OCI-LY7 (cell line): ENCODE measurements around the gene NLRC3.
"Not testable (repeated sequence)": the region's sequence is repeated elsewhere in the genome, so short reads cannot be mapped to it uniquely, and the experiment has no call there.

Experiments used
- EZH2phosphoT487 ChIP-seq: fragments of 200-600 bp; sonication (generic); IDR thresholded peaks from 2 replicates; pipeline ENCODE4 v1.6.1; 2018; ENCODE audit warnings: low read depth, borderline replicate concordance, mild to moderate bottlenecking, mixed run types, antibody characterized with exemption, low read length, moderate library complexity, mixed read lengths
- TF ChIP-seq, protein P1 (sequence below): fragments of 200-600 bp; sonication (generic); conservative IDR thresholded peaks from 2 replicates; pipeline ENCODE4 v1.5.1; 2014; ENCODE audit warnings: mild to moderate bottlenecking, antibody characterized with exemption, low read length, moderate library complexity, mixed read lengths

- TF ChIP-seq, protein P1, sequence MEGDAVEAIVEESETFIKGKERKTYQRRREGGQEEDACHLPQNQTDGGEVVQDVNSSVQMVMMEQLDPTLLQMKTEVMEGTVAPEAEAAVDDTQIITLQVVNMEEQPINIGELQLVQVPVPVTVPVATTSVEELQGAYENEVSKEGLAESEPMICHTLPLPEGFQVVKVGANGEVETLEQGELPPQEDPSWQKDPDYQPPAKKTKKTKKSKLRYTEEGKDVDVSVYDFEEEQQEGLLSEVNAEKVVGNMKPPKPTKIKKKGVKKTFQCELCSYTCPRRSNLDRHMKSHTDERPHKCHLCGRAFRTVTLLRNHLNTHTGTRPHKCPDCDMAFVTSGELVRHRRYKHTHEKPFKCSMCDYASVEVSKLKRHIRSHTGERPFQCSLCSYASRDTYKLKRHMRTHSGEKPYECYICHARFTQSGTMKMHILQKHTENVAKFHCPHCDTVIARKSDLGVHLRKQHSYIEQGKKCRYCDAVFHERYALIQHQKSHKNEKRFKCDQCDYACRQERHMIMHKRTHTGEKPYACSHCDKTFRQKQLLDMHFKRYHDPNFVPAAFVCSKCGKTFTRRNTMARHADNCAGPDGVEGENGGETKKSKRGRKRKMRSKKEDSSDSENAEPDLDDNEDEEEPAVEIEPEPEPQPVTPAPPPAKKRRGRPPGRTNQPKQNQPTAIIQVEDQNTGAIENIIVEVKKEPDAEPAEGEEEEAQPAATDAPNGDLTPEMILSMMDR, result not testable (repeated sequence)
- TF ChIP-seq EZH2phosphoT487, result not testable (repeated sequence)
Observed at GRCh38 chr16:3608976-3609375, 31.8 kb upstream of the NLRC3 start.
